B cell (primary cell): Measurements from ENCODE around the gene GGT5.

ENCODE experiments used
- EZH2 ChIP-seq: IDR thresholded peaks from 2 replicates; pipeline ENCODE4 v1.6.1; 2012; ENCODE audit warnings: borderline replicate concordance, low read depth, mild to moderate bottlenecking, moderate library complexity, low read length; ENCODE audit not compliant: insufficient read depth, poor library complexity, severe bottlenecking
- TF ChIP-seq, protein P1 (sequence below): fragments of 200-600 bp; IDR thresholded peaks from one replicate; pipeline ENCODE4 v1.8.0; 2022; ENCODE audit warnings: antibody characterized with exemption, mild to moderate bottlenecking

DNA sequence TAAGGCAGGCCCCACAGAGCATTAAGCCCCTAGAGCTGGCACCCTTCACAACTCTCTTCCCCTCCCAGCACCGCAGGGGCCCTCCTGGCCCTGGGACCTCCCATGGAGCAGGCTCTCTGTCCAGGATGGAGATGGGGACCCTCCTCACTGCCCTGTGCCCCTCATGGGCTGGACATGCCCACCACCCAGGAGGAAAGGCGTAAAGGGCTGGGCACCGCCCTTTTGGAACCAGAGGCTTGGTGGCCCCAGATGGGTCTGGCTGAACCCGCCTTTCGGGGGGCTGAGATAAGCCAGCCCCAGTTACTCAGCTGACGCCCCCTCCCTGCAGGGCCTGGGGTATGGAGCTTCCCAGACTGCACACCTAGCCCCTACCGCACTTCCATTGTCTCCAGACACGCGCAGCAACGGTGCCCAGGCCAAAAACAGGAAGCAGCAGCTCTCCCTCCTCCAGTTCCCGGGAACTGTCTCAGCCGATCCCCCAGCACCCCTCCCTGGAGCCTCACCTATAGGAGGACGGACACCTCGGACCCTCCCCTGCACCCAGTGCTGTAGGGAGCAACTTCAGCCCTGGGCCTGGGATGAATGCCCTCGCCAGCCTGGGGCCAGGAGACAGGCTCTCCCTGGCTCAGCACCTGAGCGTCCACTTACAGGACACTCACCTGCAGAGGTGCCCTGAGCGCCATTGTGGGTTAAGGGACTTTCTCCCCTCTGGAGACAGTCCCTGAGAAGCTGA, 65.2 kb downstream of the GGT5 start:
- TF ChIP-seq, protein P1, sequence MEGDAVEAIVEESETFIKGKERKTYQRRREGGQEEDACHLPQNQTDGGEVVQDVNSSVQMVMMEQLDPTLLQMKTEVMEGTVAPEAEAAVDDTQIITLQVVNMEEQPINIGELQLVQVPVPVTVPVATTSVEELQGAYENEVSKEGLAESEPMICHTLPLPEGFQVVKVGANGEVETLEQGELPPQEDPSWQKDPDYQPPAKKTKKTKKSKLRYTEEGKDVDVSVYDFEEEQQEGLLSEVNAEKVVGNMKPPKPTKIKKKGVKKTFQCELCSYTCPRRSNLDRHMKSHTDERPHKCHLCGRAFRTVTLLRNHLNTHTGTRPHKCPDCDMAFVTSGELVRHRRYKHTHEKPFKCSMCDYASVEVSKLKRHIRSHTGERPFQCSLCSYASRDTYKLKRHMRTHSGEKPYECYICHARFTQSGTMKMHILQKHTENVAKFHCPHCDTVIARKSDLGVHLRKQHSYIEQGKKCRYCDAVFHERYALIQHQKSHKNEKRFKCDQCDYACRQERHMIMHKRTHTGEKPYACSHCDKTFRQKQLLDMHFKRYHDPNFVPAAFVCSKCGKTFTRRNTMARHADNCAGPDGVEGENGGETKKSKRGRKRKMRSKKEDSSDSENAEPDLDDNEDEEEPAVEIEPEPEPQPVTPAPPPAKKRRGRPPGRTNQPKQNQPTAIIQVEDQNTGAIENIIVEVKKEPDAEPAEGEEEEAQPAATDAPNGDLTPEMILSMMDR: no peak
- no peak for TF ChIP-seq EZH2
